Fibroblast of lung (primary cell): ENCODE results near the gene ZNF580.

ENCODE experiments used
- EZH2 ChIP-seq: IDR thresholded peaks from 2 replicates; pipeline ENCODE4 v1.5.1; 2012; ENCODE audit warnings: low read length, control low read depth, mild to moderate bottlenecking; ENCODE audit errors: missing control alignments
- TF ChIP-seq, protein P1 (sequence below), 2 donors: IDR thresholded peaks in 1 of 2; conservative IDR thresholded peaks in 1 of 2; 1 replicate in 1 of 2; 2 replicates in 1 of 2; pipeline ENCODE4 v1.5.1; 2011 to 2012; ENCODE audit warnings: low read length in 2 of 2, control low read depth in 1 of 2, inconsistent platforms in 1 of 2, low read depth in 1 of 2, mild to moderate bottlenecking in 1 of 2

- TF ChIP-seq, protein P1, sequence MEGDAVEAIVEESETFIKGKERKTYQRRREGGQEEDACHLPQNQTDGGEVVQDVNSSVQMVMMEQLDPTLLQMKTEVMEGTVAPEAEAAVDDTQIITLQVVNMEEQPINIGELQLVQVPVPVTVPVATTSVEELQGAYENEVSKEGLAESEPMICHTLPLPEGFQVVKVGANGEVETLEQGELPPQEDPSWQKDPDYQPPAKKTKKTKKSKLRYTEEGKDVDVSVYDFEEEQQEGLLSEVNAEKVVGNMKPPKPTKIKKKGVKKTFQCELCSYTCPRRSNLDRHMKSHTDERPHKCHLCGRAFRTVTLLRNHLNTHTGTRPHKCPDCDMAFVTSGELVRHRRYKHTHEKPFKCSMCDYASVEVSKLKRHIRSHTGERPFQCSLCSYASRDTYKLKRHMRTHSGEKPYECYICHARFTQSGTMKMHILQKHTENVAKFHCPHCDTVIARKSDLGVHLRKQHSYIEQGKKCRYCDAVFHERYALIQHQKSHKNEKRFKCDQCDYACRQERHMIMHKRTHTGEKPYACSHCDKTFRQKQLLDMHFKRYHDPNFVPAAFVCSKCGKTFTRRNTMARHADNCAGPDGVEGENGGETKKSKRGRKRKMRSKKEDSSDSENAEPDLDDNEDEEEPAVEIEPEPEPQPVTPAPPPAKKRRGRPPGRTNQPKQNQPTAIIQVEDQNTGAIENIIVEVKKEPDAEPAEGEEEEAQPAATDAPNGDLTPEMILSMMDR (conservative IDR thresholded peaks at IDR 0.05 in 1 of 2, IDR thresholded peaks at IDR 0.05 in 1 of 2; ENCODE audit: low read depth in 1 of 2, low read length in 2 of 2), result no peak
- TF ChIP-seq EZH2, result no peak
Measured at GRCh38 chr19:55636723-55637122, 4.1 kb upstream of the ZNF580 start.
